ENCODE measurements around the gene YPEL1. TPM values are rescaled to one million over a fixed set of nuclear protein-coding genes. Genes with fewer than 3 reads are reported as not detected.

Gene YPEL1
- total and polyA plus RNA-seq, 2 of the 13 experiments (the other 11 are each of a cell fraction or from before 2014, with no cell fraction given) = 0.33 to 2.5 TPM

- TF ChIP-seq HMGXB3 (CRISPR knock-in tag; IDR thresholded peaks at IDR 0.05; ENCODE audit: borderline replicate concordance) (no peak), ZFYVE20 (CRISPR knock-in tag; IDR thresholded peaks at IDR 0.05; ENCODE audit: borderline replicate concordance, low read depth) (no peak), KDM5A (IDR thresholded peaks at IDR 0.05; ENCODE audit: borderline replicate concordance, low read length) (no peak), BCL6 (CRISPR knock-in tag; IDR thresholded peaks at IDR 0.05) (0 out of 2 replicates have a peak, but pooled peaks have one; percentile 19), EEA1 (CRISPR knock-in tag; IDR thresholded peaks at IDR 0.05; ENCODE audit: borderline replicate concordance) (0 out of 2 replicates have a peak, but pooled peaks have one; percentile 33), DPF2 (CRISPR knock-in tag; IDR thresholded peaks at IDR 0.05; ENCODE audit: borderline replicate concordance, low read depth) (no peak), ZNF17 (CRISPR knock-in tag; IDR thresholded peaks at IDR 0.05) (no peak), ZNF572 (CRISPR knock-in tag; IDR thresholded peaks at IDR 0.05) (no peak), FOXA1 (IDR thresholded peaks at IDR 0.05) (no peak), FOXA1 (CRISPR knock-in tag; IDR thresholded peaks at IDR 0.05) (0 out of 2 replicates have a peak, but pooled peaks have one; percentile 4), ZNF556 (CRISPR knock-in tag; IDR thresholded peaks at IDR 0.05; ENCODE audit: borderline replicate concordance) (0 out of 2 replicates have a peak, but pooled peaks have one; percentile 21), MAFF (IDR thresholded peaks at IDR 0.05; ENCODE audit: low read depth, low read length) (no peak), ZBTB25 (CRISPR knock-in tag; IDR thresholded peaks at IDR 0.05) (peak; percentile 12; the same call in 1 of the 2 replicates), CREB3 (CRISPR knock-in tag; IDR thresholded peaks at IDR 0.05) (peak; percentile 63; the same call in 1 of the 2 replicates), ZKSCAN1 (IDR thresholded peaks at IDR 0.05; ENCODE audit: low read length) (no peak), TBL1XR1 (IDR thresholded peaks at IDR 0.05; ENCODE audit: borderline replicate concordance, low read length, partially characterized antibody) (no peak), ZNF484 (CRISPR knock-in tag; IDR thresholded peaks at IDR 0.05; ENCODE audit: borderline replicate concordance, low read depth) (no peak; the same call in 1 of the 2 replicates), ELF1 (CRISPR knock-in tag; IDR thresholded peaks at IDR 0.05) (no peak), ZNF672 (CRISPR knock-in tag; IDR thresholded peaks at IDR 0.05) (no peak), SKI (IDR thresholded peaks at IDR 0.05; ENCODE audit: partially characterized antibody) (no peak), ZNF775 (CRISPR knock-in tag; IDR thresholded peaks at IDR 0.05; ENCODE audit: borderline replicate concordance) (no peak), YEATS2 (CRISPR knock-in tag; IDR thresholded peaks at IDR 0.05; ENCODE audit: borderline replicate concordance) (no peak), ZBTB20 (CRISPR knock-in tag; IDR thresholded peaks at IDR 0.05; ENCODE audit: borderline replicate concordance, low read depth) (peak; percentile 31; the same call in 1 of the 2 replicates), ZNF737 (CRISPR knock-in tag; IDR thresholded peaks at IDR 0.05; ENCODE audit: borderline replicate concordance) (no peak), ZFAT (CRISPR knock-in tag; conservative IDR thresholded peaks at IDR 0.05) (no peak)
Measured at GRCh38 chr22:21657360-21658032, 78.1 kb downstream of the YPEL1 start (continued).

All from HepG2 (cell line).